Body of pancreas (tissue), 4 donors: Measurements from ENCODE around the gene CPXM2.

ENCODE experiments used
- POLR2A ChIP-seq, 3 donors: fragments of 450-650 bp; IDR thresholded peaks; one replicate each; pipeline ENCODE4 v1.6.1; 2016; ENCODE audit warnings: antibody characterized with exemption in 3 of 3, mild to moderate bottlenecking in 2 of 3
- TF ChIP-seq, protein P1 (sequence below), 7 experiments: fragments of 450-650 bp in 4 of 7; fragments of 200-600 bp in 3 of 7; sonication (generic) in 3 of 7; IDR thresholded peaks; one replicate each; pipeline ENCODE4 v1.5.1; 2016 to 2019; ENCODE audit warnings: antibody characterized with exemption in 7 of 7

DNA sequence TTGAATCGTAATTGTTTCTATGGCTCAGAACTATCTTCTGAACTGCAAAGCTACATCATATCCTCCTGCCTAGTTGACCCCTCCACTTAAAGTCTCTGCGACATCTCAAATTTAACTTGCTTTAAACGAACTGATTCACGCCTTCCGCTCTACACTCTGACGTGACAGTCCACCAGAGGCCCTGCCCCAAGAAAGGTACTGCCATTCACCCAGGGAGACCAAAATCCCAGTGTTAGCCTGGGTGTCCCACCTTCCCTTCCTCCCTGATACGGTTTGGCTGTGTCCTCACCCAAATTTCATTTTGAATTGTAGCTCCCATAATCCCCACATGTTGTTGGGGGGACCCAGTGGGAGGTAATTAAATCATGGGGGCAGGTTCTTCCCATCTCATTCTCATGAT lies 90.8 kb downstream of the CPXM2 start:
- TF ChIP-seq, protein P1, sequence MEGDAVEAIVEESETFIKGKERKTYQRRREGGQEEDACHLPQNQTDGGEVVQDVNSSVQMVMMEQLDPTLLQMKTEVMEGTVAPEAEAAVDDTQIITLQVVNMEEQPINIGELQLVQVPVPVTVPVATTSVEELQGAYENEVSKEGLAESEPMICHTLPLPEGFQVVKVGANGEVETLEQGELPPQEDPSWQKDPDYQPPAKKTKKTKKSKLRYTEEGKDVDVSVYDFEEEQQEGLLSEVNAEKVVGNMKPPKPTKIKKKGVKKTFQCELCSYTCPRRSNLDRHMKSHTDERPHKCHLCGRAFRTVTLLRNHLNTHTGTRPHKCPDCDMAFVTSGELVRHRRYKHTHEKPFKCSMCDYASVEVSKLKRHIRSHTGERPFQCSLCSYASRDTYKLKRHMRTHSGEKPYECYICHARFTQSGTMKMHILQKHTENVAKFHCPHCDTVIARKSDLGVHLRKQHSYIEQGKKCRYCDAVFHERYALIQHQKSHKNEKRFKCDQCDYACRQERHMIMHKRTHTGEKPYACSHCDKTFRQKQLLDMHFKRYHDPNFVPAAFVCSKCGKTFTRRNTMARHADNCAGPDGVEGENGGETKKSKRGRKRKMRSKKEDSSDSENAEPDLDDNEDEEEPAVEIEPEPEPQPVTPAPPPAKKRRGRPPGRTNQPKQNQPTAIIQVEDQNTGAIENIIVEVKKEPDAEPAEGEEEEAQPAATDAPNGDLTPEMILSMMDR (IDR thresholded peaks at IDR 0.05), result no peak
- no peak for TF ChIP-seq POLR2A (IDR thresholded peaks at IDR 0.05)
